Left ventricle myocardium inferior (tissue), 1 donor: ENCODE data around the gene NOL4. TPM values are rescaled to one million over a fixed set of nuclear protein-coding genes. Genes with fewer than 3 reads are reported as not detected.

Source experiments
- DNase-seq: peaks from one replicate; pipeline ENCODE4 v3.0.0-alpha.2; 2020
- H3K27ac ChIP-seq: fragments of 200-600 bp; replicated peaks from 2 replicates; pipeline ENCODE4 v1.8.0; 2021
- H3K27me3 ChIP-seq: fragments of 200-600 bp; 2 replicates; pipeline ENCODE4 v1.8.0; 2021; ENCODE audit warnings: low read depth
- H3K36me3 ChIP-seq: fragments of 200-600 bp; 2 replicates; pipeline ENCODE4 v1.8.0; 2021
- H3K4me1 ChIP-seq: fragments of 200-600 bp; 2 replicates; pipeline ENCODE4 v1.8.0; 2021
- H3K4me3 ChIP-seq: fragments of 200-600 bp; 2 replicates; pipeline ENCODE4 v1.8.0; 2021; ENCODE audit warnings: mild to moderate bottlenecking, moderate library complexity
- H3K9me3 ChIP-seq: fragments of 200-600 bp; replicated peaks from 2 replicates; pipeline ENCODE4 v1.8.0; 2021
- intact Hi-C: fragments of 100-400 bp; cut with micrococcal nuclease; formaldehyde crosslinking; loops from one replicate; pipeline ENCODE4 v1.11.0; 2022
- total RNA-seq: library from RNA; stranded (reverse); fragmentation: NEBNext Ultra II Directional; extraction: Animal tissue kit (Norgen Biotek cat#: 25700); gene quantifications from one replicate; pipeline ENCODE4 v1.2.1, GENCODE V29; 2021
- TF ChIP-seq, protein P1 (sequence below): fragments of 200-600 bp; IDR thresholded peaks from 2 replicates; pipeline ENCODE4 v1.8.0; 2021; ENCODE audit warnings: antibody characterized with exemption, mild to moderate bottlenecking, borderline replicate concordance
- donor health status: DM: no; HTN: yes; CAD: no; lungs with severe emphysema.

The NOL4 gene
- total RNA-seq, 1 donor from 2014 or later = not detected

DNA sequence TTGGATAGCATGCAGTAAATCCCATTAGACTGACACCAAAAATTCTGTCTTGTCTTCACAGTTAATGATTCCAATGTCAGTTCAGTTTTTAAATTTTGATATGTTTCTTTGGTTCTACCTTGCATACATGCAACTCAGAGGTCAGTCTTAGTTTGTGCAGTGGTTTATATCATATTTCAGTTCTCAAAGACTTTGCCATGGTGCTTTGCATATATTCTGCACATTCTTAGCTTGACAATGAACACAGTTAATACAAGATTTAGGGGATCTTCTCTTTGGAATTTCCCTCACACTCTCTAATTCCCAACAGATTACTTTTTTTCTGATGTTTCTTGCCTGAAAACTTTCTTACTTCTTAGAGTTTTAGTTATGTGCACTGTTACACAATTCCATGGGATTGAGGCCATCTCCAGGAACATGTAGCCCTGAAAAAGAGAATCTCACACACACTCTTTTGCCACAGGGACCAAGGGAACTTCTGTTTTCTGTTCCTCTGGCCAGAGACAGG lies 17.3 kb downstream of the NOL4 start:
- H3K4me3 ChIP-seq = no peak overlapping the region
- intact Hi-C loops = no loop called here

DNA sequence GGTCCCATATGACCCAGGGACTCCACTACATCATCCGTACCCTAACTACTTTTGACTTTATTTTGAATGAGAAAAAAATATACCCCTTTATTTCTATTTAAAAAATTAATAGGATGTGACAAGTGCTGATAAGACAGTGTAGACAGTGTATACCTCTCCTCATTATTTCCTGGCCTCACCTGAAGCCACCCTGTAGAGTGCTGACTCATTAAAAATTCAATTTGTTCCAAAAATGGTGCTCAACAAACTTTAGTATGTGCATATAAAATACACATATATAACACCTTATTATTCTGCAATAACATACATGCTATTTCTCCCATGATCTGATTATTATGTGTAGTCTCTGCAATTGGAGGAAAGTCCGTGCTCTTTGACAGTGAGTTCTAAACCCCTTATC lies 20.8 kb downstream of the NOL4 start:
- H3K4me1 ChIP-seq = no peaks in the 10 kb centered on the region
- H3K4me3 ChIP-seq = no peak overlapping the region
- H3K27me3 ChIP-seq = peaks cover 4% of the 10 kb centered on the region
- intact Hi-C loops = no loop called here
- TF ChIP-seq, protein P1, sequence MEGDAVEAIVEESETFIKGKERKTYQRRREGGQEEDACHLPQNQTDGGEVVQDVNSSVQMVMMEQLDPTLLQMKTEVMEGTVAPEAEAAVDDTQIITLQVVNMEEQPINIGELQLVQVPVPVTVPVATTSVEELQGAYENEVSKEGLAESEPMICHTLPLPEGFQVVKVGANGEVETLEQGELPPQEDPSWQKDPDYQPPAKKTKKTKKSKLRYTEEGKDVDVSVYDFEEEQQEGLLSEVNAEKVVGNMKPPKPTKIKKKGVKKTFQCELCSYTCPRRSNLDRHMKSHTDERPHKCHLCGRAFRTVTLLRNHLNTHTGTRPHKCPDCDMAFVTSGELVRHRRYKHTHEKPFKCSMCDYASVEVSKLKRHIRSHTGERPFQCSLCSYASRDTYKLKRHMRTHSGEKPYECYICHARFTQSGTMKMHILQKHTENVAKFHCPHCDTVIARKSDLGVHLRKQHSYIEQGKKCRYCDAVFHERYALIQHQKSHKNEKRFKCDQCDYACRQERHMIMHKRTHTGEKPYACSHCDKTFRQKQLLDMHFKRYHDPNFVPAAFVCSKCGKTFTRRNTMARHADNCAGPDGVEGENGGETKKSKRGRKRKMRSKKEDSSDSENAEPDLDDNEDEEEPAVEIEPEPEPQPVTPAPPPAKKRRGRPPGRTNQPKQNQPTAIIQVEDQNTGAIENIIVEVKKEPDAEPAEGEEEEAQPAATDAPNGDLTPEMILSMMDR = no peak
- DNase-seq = no peak
- H3K27ac ChIP-seq = no peak overlapping the region
- no peaks in the 10 kb centered on the region for H3K36me3 ChIP-seq
- H3K9me3 ChIP-seq = no peaks in the 10 kb centered on the region

More for the DNA sequence above, 17.3 kb downstream of the NOL4 start:
- Histone ChIP-seq H3K9me3 (no peaks in the 10 kb centered on the region), H3K4me1 (no peaks in the 10 kb centered on the region), H3K27me3 (peaks cover 6% of the 10 kb centered on the region), H3K27ac (no peak overlapping the region), H3K36me3 (no peaks in the 10 kb centered on the region)
- DNase-seq = no peak
- TF ChIP-seq, protein P1 = no peak

DNA sequence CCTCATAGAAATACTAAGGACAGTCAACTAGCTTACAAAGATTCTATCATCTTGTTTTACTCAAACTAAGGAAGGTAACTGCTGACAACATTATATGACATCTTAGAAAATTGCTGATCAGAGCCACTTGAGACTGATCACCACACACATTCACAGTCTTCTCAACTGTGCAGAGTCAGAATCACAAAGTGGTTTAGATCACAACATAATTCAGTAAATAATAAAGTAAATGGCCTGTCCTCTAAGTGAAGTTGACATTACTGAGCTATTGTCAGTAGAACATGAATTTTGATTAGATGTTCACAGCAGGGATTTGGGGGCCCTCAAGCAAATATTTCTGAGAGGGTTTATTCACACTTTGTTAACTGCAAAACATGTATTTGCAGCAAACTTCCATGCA lies 28.5 kb downstream of the NOL4 start:
- Histone ChIP-seq H3K4me1 (no peaks in the 10 kb centered on the region), H3K27ac (no peak overlapping the region), H3K4me3 (no peak overlapping the region), H3K9me3 (peaks cover 11% of the 10 kb centered on the region), H3K36me3 (no peaks in the 10 kb centered on the region), H3K27me3 (no peaks in the 10 kb centered on the region)
- TF ChIP-seq, protein P1 = no peak
- DNase-seq = no peak
- intact Hi-C loops = no loop called here

DNA sequence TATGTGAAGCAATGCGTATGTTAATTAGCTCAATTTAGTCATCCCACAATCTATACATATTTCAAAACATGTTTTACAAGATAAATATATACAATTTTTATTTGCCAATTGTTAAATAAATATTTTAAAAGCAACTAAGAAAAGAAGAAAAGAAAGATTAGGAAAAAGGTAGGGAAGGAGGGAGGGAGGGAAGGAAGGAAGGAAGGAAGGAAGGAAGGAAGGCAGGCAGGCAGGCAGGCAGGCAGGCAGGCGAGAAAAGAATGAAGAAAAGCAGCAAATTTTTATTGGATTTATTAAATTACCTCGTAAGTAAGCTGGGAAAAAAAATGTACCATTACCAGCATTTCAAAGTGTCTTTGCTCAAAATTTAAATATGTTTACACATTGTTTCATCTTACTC lies 30.5 kb downstream of the NOL4 start:
- H3K27me3 ChIP-seq = no peaks in the 10 kb centered on the region
- TF ChIP-seq, protein P1 = no peak
- H3K4me1 ChIP-seq = no peaks in the 10 kb centered on the region
- H3K27ac ChIP-seq = no peak overlapping the region
- intact Hi-C loops = no loop called here
- DNase-seq = no peak
- H3K36me3 ChIP-seq = no peaks in the 10 kb centered on the region
- H3K4me3 ChIP-seq = no peak overlapping the region
- H3K9me3 ChIP-seq = peaks cover 11% of the 10 kb centered on the region

DNA sequence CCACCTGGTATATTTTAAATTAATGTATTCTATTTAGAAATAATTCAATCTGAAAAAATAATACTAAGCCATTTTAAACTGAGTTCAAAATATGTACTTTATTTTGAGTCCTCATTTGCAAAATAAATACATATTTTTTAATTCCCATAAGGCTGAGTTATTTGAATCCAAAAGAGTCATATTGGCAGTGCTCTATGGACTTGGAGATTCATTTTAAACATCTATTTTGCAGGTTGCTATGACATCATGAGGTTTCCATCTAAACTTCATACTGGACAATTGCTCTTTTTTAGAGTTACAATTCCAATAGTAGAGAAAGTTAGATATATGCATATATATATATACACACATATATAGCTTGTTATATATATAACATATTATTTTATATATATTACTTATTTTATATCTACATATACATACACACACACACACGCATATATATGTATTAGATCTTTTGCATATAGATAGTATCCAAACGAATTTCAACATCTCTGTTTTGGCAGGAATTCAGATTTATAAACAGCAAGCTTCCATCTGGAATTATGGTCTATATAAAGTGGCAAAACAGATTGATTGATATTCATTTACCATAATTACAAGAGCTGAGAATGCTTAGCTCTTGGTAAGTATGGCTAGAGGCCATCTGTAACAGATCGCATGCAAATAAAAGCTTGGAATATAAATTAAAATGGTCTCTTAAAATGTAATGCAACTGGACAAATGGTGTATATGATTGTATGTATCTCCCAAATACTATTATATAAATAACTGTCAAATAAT lies 34.9 kb downstream of the NOL4 start:
- Histone ChIP-seq H3K27me3 (no peaks in the 10 kb centered on the region), H3K4me1 (no peaks in the 10 kb centered on the region), H3K9me3 (peaks cover 11% of the 10 kb centered on the region), H3K27ac (no peak overlapping the region), H3K36me3 (no peaks in the 10 kb centered on the region), H3K4me3 (no peak overlapping the region)
- DNase-seq = no peak
- TF ChIP-seq, protein P1 = no peak
- intact Hi-C loops = no loop called here
